Ascending aorta (tissue), 2 donors: ENCODE data around the gene GRIK2. TPM values are rescaled to one million over a fixed set of nuclear protein-coding genes. Genes with fewer than 3 reads are reported as not detected.

Experiments
- DNase-seq, 2 donors: peaks; one replicate each; pipeline ENCODE4 v3.0.0-alpha.2; 2019; ENCODE audit warnings: low spot score in 2 of 2
- H3K27ac ChIP-seq, 2 donors: fragments of 200-600 bp; sonication (generic); one replicate each; pipeline ENCODE4 v1.5.1; 2016 to 2017; ENCODE audit warnings: mild to moderate bottlenecking in 1 of 2
- H3K27me3 ChIP-seq: fragments of 200-600 bp; sonication (generic); one replicate; pipeline ENCODE4 v1.5.1; 2017
- H3K36me3 ChIP-seq, 2 donors: fragments of 200-600 bp; sonication (generic); one replicate each; pipeline ENCODE4 v1.5.1; 2016
- H3K4me1 ChIP-seq, 2 donors: fragments of 200-600 bp; sonication (generic); one replicate each; pipeline ENCODE4 v1.5.1; 2016 to 2017; ENCODE audit warnings: mild to moderate bottlenecking in 1 of 2
- H3K4me3 ChIP-seq, 2 donors: fragments of 200-600 bp; sonication (generic); one replicate each; pipeline ENCODE4 v1.5.1; 2016 to 2017; ENCODE audit warnings: mild to moderate bottlenecking in 1 of 2
- H3K9me3 ChIP-seq, 2 donors: fragments of 200-600 bp; sonication (generic); one replicate each; pipeline ENCODE4 v1.5.1; 2016
- intact Hi-C: fragments of 100-400 bp; cut with DNase I; formaldehyde crosslinking; loops from one replicate; pipeline ENCODE4 v1.15.1; 2023
- total RNA-seq: library from RNA; depleted of rRNA; stranded (reverse); fragments of >200 nt; gene quantifications from one replicate; pipeline ENCODE4 v1.1.0, GENCODE V29; 2016
- TF ChIP-seq, protein P1 (sequence below), 3 experiments: fragments of 200-600 bp in 2 of 3; fragments of 450-650 bp in 1 of 3; sonication (generic) in 2 of 3; IDR thresholded peaks; one replicate each; pipeline ENCODE4 v1.5.1; 2016 to 2019; ENCODE audit warnings: antibody characterized with exemption in 3 of 3, mild to moderate bottlenecking in 1 of 3, moderate library complexity in 1 of 3

GRIK2 gene
- total RNA-seq, 1 donor from 2014 or later = not detected

DNA sequence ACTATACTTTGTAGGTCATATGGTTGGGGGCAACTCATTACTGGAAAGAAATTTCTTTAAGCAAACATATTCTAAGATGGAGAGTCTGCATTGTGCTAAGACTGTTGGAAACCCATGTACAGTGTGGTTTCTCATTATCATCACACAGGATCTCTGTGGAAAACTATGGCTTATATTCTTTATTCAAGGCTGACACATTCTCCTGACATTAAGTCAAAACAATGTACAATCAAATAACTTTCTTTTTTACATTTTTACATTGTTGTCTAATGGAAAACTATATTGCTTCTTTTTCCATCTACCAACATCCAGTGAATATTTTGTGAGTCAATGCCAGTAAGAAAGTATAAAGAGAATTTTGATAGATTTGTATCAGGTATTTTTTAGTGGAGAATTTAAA, 417.6 kb downstream of the GRIK2 start:
- DNase-seq = no peak
- intact Hi-C loops = no loop called here

GRCh38 chr6:101816716-101817115, 423.2 kb downstream of the GRIK2 start:
- no peak overlapping the region for H3K27ac ChIP-seq
- intact Hi-C loops = no loop called here
- no peak for DNase-seq

More for the DNA sequence above, 417.6 kb downstream of the GRIK2 start:
- TF ChIP-seq, protein P1, sequence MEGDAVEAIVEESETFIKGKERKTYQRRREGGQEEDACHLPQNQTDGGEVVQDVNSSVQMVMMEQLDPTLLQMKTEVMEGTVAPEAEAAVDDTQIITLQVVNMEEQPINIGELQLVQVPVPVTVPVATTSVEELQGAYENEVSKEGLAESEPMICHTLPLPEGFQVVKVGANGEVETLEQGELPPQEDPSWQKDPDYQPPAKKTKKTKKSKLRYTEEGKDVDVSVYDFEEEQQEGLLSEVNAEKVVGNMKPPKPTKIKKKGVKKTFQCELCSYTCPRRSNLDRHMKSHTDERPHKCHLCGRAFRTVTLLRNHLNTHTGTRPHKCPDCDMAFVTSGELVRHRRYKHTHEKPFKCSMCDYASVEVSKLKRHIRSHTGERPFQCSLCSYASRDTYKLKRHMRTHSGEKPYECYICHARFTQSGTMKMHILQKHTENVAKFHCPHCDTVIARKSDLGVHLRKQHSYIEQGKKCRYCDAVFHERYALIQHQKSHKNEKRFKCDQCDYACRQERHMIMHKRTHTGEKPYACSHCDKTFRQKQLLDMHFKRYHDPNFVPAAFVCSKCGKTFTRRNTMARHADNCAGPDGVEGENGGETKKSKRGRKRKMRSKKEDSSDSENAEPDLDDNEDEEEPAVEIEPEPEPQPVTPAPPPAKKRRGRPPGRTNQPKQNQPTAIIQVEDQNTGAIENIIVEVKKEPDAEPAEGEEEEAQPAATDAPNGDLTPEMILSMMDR (IDR thresholded peaks at IDR 0.05) = no peak
- Histone ChIP-seq H3K36me3 (no peaks in the 10 kb centered on the region), H3K27me3 (no peaks in the 10 kb centered on the region), H3K4me3 (no peak overlapping the region), H3K4me1 (no peaks in the 10 kb centered on the region), H3K27ac (no peak overlapping the region), H3K9me3 (no peaks in the 10 kb centered on the region)

GRCh38 chr6:101818051-101818450, 424.5 kb downstream of the GRIK2 start:
- Histone ChIP-seq H3K9me3 (no peaks in the 10 kb centered on the region), H3K36me3 (no peaks in the 10 kb centered on the region), H3K27ac (no peak overlapping the region), H3K27me3 (no peaks in the 10 kb centered on the region), H3K4me3 (no peak overlapping the region), H3K4me1 (no peaks in the 10 kb centered on the region)
- DNase-seq = no peak
- TF ChIP-seq, protein P1 (IDR thresholded peaks at IDR 0.05) = no peak
- intact Hi-C loops = no loop called here

More at GRCh38 chr6:101816716-101817115, 423.2 kb downstream of the GRIK2 start:
- TF ChIP-seq, protein P1 (IDR thresholded peaks at IDR 0.05) = no peak
- Histone ChIP-seq H3K36me3 (no peaks in the 10 kb centered on the region), H3K9me3 (no peaks in the 10 kb centered on the region), H3K27me3 (no peaks in the 10 kb centered on the region), H3K4me3 (no peak overlapping the region), H3K4me1 (no peaks in the 10 kb centered on the region)

DNA sequence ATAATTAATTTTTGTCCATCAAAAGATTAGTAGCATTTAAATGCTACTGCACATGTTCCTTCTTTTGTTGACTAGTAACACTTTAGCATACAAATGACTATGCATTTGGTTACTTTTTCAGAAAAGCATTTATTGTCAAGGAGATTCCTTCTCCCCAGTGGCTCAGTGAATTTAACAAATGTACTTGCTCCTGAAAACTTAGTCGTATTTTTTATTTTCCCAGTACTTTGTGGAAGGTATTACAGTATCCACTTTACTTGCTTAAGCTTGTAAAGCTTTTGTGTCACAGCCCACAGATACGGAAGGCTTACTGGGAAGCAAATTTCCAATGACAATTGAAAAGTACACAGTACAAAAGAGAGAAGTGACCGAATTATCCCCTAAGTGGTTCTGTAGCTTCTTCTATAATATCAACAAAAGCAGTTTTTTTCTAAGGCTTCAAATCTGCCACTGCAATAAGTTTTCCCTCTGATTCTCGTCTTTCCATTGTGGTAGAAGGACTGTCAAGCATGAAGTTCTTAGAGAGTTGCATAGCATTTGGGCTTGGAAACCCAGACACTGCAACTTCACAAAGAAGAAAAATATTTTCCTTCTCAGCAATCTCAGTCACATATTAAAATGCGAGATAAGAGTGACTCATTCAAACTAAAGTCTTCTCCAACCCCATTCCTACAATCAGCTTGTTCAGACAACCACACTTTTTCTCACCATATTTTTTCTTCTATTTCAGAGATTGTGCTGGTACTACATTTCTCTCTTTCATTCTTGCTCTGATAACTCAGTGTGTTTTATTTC, 431.2 kb downstream of the GRIK2 start:
- Histone ChIP-seq H3K27me3 (no peaks in the 10 kb centered on the region), H3K36me3 (no peaks in the 10 kb centered on the region), H3K4me1 (no peaks in the 10 kb centered on the region), H3K27ac (no peak overlapping the region), H3K9me3 (no peaks in the 10 kb centered on the region), H3K4me3 (no peak overlapping the region)
- no peak for DNase-seq
- intact Hi-C loops = no loop called here
- TF ChIP-seq, protein P1 (IDR thresholded peaks at IDR 0.05) = no peak

- Histone ChIP-seq H3K4me1 (no peaks in the 10 kb centered on the region), H3K36me3 (no peaks in the 10 kb centered on the region), H3K27ac (no peak overlapping the region), H3K4me3 (no peak overlapping the region), H3K27me3 (no peaks in the 10 kb centered on the region), H3K9me3 (no peaks in the 10 kb centered on the region)
- intact Hi-C loops = no loop called here
- no peak for DNase-seq
- TF ChIP-seq, protein P1 (IDR thresholded peaks at IDR 0.05) = no peak
Observed at GRCh38 chr6:101826269-101826668, 432.8 kb downstream of the GRIK2 start.
